Activated naive CD8-positive, alpha-beta T cell (primary cell): ENCODE data around the gene FAM53B.

ENCODE experiments used
- H3K27ac Mint-ChIP-seq: one replicate; pipeline ENCODE4 v1.8.0; 2021; ENCODE audit warnings: mixed read lengths
- H3K27me3 Mint-ChIP-seq: one replicate; pipeline ENCODE4 v1.8.0; 2021; ENCODE audit warnings: mixed read lengths
- H3K36me3 Mint-ChIP-seq: one replicate; pipeline ENCODE4 v1.8.0; 2021; ENCODE audit warnings: mixed read lengths
- H3K4me1 Mint-ChIP-seq: one replicate; pipeline ENCODE4 v1.8.0; 2021; ENCODE audit warnings: low read depth, mixed read lengths
- H3K4me3 Mint-ChIP-seq: one replicate; pipeline ENCODE4 v1.8.0; 2021; ENCODE audit warnings: mild to moderate bottlenecking, mixed read lengths
- H3K9me3 Mint-ChIP-seq: one replicate; pipeline ENCODE4 v1.8.0; 2021; ENCODE audit warnings: low read depth, mixed read lengths

The FAM53B gene

GRCh38 chr10:124679401-124679800 lies 64.8 kb downstream of the FAM53B start:
- H3K9me3 Mint-ChIP-seq = no peaks in the 10 kb centered on the region
- H3K27me3 Mint-ChIP-seq = no peaks in the 10 kb centered on the region
- H3K27ac Mint-ChIP-seq = no peak overlapping the region
- peaks cover 85% of the 10 kb centered on the region for H3K4me1 Mint-ChIP-seq
- peak overlapping the region; percentile 32 for H3K4me3 Mint-ChIP-seq
- peaks cover 14% of the 10 kb centered on the region for H3K36me3 Mint-ChIP-seq

- H3K36me3 Mint-ChIP-seq = peaks cover 14% of the 10 kb centered on the region
- peak overlapping the region; percentile 71 for H3K4me3 Mint-ChIP-seq
- peaks cover 85% of the 10 kb centered on the region for H3K4me1 Mint-ChIP-seq
- H3K27me3 Mint-ChIP-seq = no peaks in the 10 kb centered on the region
- H3K27ac Mint-ChIP-seq = peak overlapping the region; percentile 59
- H3K9me3 Mint-ChIP-seq = no peaks in the 10 kb centered on the region
Observed at GRCh38 chr10:124678557-124679240, 65.5 kb downstream of the FAM53B start.

- Mint-ChIP-seq H3K27ac (peak overlapping the region; percentile 37), H3K4me3 (peak overlapping the region; percentile 71), H3K4me1 (peaks cover 85% of the 10 kb centered on the region)
Observed at GRCh38 chr10:124677749-124678556, 66.2 kb downstream of the FAM53B start.

GRCh38 chr10:124677293-124677699 lies 66.9 kb downstream of the FAM53B start:
- H3K27ac Mint-ChIP-seq = peak overlapping the region; percentile 37
- peaks cover 14% of the 10 kb centered on the region for H3K36me3 Mint-ChIP-seq
- H3K27me3 Mint-ChIP-seq = no peaks in the 10 kb centered on the region
- no peaks in the 10 kb centered on the region for H3K9me3 Mint-ChIP-seq
- H3K4me3 Mint-ChIP-seq = peak overlapping the region; percentile 30
- H3K4me1 Mint-ChIP-seq = peaks cover 85% of the 10 kb centered on the region

More at GRCh38 chr10:124677749-124678556, 66.2 kb downstream of the FAM53B start:
- no peaks in the 10 kb centered on the region for H3K9me3 Mint-ChIP-seq
- peaks cover 14% of the 10 kb centered on the region for H3K36me3 Mint-ChIP-seq
- no peaks in the 10 kb centered on the region for H3K27me3 Mint-ChIP-seq

GRCh38 chr10:124676416-124677062 lies 67.6 kb downstream of the FAM53B start:
- H3K4me1 Mint-ChIP-seq = peaks cover 91% of the 10 kb centered on the region
- H3K27ac Mint-ChIP-seq = peak overlapping the region; percentile 61
- H3K9me3 Mint-ChIP-seq = no peaks in the 10 kb centered on the region
- no peak overlapping the region for H3K4me3 Mint-ChIP-seq
- peaks cover 14% of the 10 kb centered on the region for H3K36me3 Mint-ChIP-seq
- H3K27me3 Mint-ChIP-seq = no peaks in the 10 kb centered on the region

- H3K27me3 Mint-ChIP-seq = no peaks in the 10 kb centered on the region
- H3K4me1 Mint-ChIP-seq = peaks cover 96% of the 10 kb centered on the region
- H3K27ac Mint-ChIP-seq = peak overlapping the region; percentile 61
- H3K9me3 Mint-ChIP-seq = no peaks in the 10 kb centered on the region
- peaks cover 9% of the 10 kb centered on the region for H3K36me3 Mint-ChIP-seq
- no peak overlapping the region for H3K4me3 Mint-ChIP-seq
Observed at GRCh38 chr10:124675824-124676223, 68.4 kb downstream of the FAM53B start.

- peaks cover 96% of the 10 kb centered on the region for H3K4me1 Mint-ChIP-seq
- H3K4me3 Mint-ChIP-seq = no peak overlapping the region
- no peaks in the 10 kb centered on the region for H3K9me3 Mint-ChIP-seq
- H3K36me3 Mint-ChIP-seq = peaks cover 4% of the 10 kb centered on the region
- H3K27ac Mint-ChIP-seq = peak overlapping the region; percentile 22
- no peaks in the 10 kb centered on the region for H3K27me3 Mint-ChIP-seq
Observed at GRCh38 chr10:124675261-124675660, 68.9 kb downstream of the FAM53B start.

GRCh38 chr10:124674768-124675222 lies 69.4 kb downstream of the FAM53B start:
- H3K9me3 Mint-ChIP-seq = no peaks in the 10 kb centered on the region
- H3K36me3 Mint-ChIP-seq = peaks cover 4% of the 10 kb centered on the region
- H3K4me1 Mint-ChIP-seq = peaks cover 96% of the 10 kb centered on the region
- H3K27me3 Mint-ChIP-seq = no peaks in the 10 kb centered on the region
- H3K27ac Mint-ChIP-seq = peak overlapping the region; percentile 22
- H3K4me3 Mint-ChIP-seq = no peak overlapping the region

GRCh38 chr10:124672181-124672638 lies 72.0 kb downstream of the FAM53B start:
- Mint-ChIP-seq H3K4me3 (no peak overlapping the region), H3K27me3 (no peaks in the 10 kb centered on the region), H3K36me3 (no peaks in the 10 kb centered on the region), H3K4me1 (peaks cover 76% of the 10 kb centered on the region), H3K27ac (peak overlapping the region; percentile 34), H3K9me3 (no peaks in the 10 kb centered on the region)

- Mint-ChIP-seq H3K4me3 (peak overlapping the region; percentile 32), H3K27me3 (no peaks in the 10 kb centered on the region), H3K9me3 (no peaks in the 10 kb centered on the region), H3K36me3 (no peaks in the 10 kb centered on the region), H3K4me1 (peaks cover 69% of the 10 kb centered on the region), H3K27ac (no peak overlapping the region)
Observed at GRCh38 chr10:124671486-124672075, 72.6 kb downstream of the FAM53B start.

GRCh38 chr10:124670849-124671248 lies 73.3 kb downstream of the FAM53B start:
- Mint-ChIP-seq H3K36me3 (no peaks in the 10 kb centered on the region), H3K27me3 (no peaks in the 10 kb centered on the region), H3K4me3 (peak overlapping the region; percentile 51), H3K9me3 (no peaks in the 10 kb centered on the region), H3K4me1 (peaks cover 62% of the 10 kb centered on the region), H3K27ac (peak overlapping the region; percentile 87)

GRCh38 chr10:124669824-124670654 lies 74.1 kb downstream of the FAM53B start:
- Mint-ChIP-seq H3K36me3 (no peaks in the 10 kb centered on the region), H3K4me1 (peaks cover 58% of the 10 kb centered on the region)

GRCh38 chr10:124669141-124669823 lies 74.9 kb downstream of the FAM53B start:
- H3K4me3 Mint-ChIP-seq = no peak overlapping the region
- peaks cover 52% of the 10 kb centered on the region for H3K4me1 Mint-ChIP-seq
- no peaks in the 10 kb centered on the region for H3K9me3 Mint-ChIP-seq
- H3K27ac Mint-ChIP-seq = no peak overlapping the region
- H3K27me3 Mint-ChIP-seq = no peaks in the 10 kb centered on the region
- no peaks in the 10 kb centered on the region for H3K36me3 Mint-ChIP-seq

More at GRCh38 chr10:124669824-124670654, 74.1 kb downstream of the FAM53B start:
- peak overlapping the region; percentile 87 for H3K27ac Mint-ChIP-seq
- no peaks in the 10 kb centered on the region for H3K9me3 Mint-ChIP-seq
- no peak overlapping the region for H3K4me3 Mint-ChIP-seq
- H3K27me3 Mint-ChIP-seq = no peaks in the 10 kb centered on the region
